OCI-LY1 (cell line): ENCODE data around the gene CTDSP2.
"Not testable (repeated sequence)": the region's sequence is repeated elsewhere in the genome, so short reads cannot be mapped to it uniquely, and the experiment has no call there.

Experiments
- H2AFZ ChIP-seq: fragments of 200-600 bp; sonication (generic), shearing (Covaris generic); 2 replicates; pipeline ENCODE4 v1.6.0; 2014; ENCODE audit warnings: antibody characterized with exemption, mild to moderate bottlenecking, low read length
- H3F3A ChIP-seq: fragments of 200-600 bp; sonication (generic), shearing (Covaris generic); 2 replicates; pipeline ENCODE4 v1.6.0; 2014; ENCODE audit warnings: mild to moderate bottlenecking, antibody characterized with exemption, low read length, moderate library complexity; ENCODE audit not compliant: insufficient read depth
- H3K27ac ChIP-seq: fragments of 200-600 bp; sonication (generic); 2 replicates; pipeline ENCODE4 v1.5.1; 2014; ENCODE audit warnings: low read length, mixed run types, mild to moderate bottlenecking, low read depth; ENCODE audit not compliant: poor library complexity, severe bottlenecking
- H3K27me3 ChIP-seq: fragments of 200-600 bp; sonication (generic); 2 replicates; pipeline ENCODE4 v1.6.0; 2014; ENCODE audit warnings: antibody characterized with exemption, mild to moderate bottlenecking, low read length, moderate library complexity; ENCODE audit not compliant: insufficient read depth
- H3K36me3 ChIP-seq: fragments of 200-600 bp; sonication (generic); 2 replicates; pipeline ENCODE4 v1.6.1; 2014; ENCODE audit warnings: mild to moderate bottlenecking, antibody characterized with exemption, low read length, moderate library complexity, mixed read lengths; ENCODE audit not compliant: insufficient read depth
- H3K4me1 ChIP-seq: fragments of 200-600 bp; sonication (generic); 2 replicates; pipeline ENCODE4 v1.5.1; 2014; ENCODE audit warnings: mild to moderate bottlenecking, low read length, moderate library complexity; ENCODE audit not compliant: insufficient read depth, severe bottlenecking
- H3K4me2 ChIP-seq: fragments of 200-600 bp; sonication (generic), shearing (Covaris generic); 2 replicates; pipeline ENCODE4 v1.6.1; 2014; ENCODE audit warnings: low read length
- H3K4me3 ChIP-seq: fragments of 200-600 bp; sonication (generic); 2 replicates; pipeline ENCODE4 v1.5.1; 2014; ENCODE audit warnings: low read length, low read depth, mild to moderate bottlenecking, mixed read lengths; ENCODE audit not compliant: poor library complexity, severe bottlenecking
- H3K79me2 ChIP-seq: fragments of 200-600 bp; shearing (Covaris generic); 2 replicates; pipeline ENCODE4 v1.6.1; 2016; ENCODE audit warnings: mixed run types, low read length, mixed read lengths; ENCODE audit not compliant: insufficient read depth
- H3K9ac ChIP-seq: fragments of 200-600 bp; sonication (generic), shearing (Covaris generic); 2 replicates; pipeline ENCODE4 v1.6.1; 2014; ENCODE audit warnings: mild to moderate bottlenecking, low read length, mixed read lengths
- H3K9me2 ChIP-seq: fragments of 200-600 bp; sonication (generic), shearing (Covaris generic); 2 replicates; pipeline ENCODE4 v1.6.1; 2014; ENCODE audit warnings: low read depth, mild to moderate bottlenecking, low read length, mixed read lengths
- H3K9me3 ChIP-seq: fragments of 200-600 bp; shearing (Covaris generic); 2 replicates; pipeline ENCODE4 v1.6.1; 2014; ENCODE audit warnings: low read length, mixed read lengths
- H4K20me1 ChIP-seq: fragments of 200-600 bp; sonication (generic), shearing (Covaris generic); 2 replicates; pipeline ENCODE4 v1.6.0; 2016; ENCODE audit warnings: mild to moderate bottlenecking, low read length; ENCODE audit not compliant: insufficient read depth
- CTCF ChIP-seq: fragments of 200-600 bp; sonication (generic), shearing (Covaris generic); IDR thresholded peaks from 2 replicates; pipeline ENCODE4 v1.5.1; 2017; ENCODE audit warnings: mild to moderate bottlenecking, antibody characterized with exemption, low read length, moderate library complexity, mixed read lengths
- EZH2 ChIP-seq: fragments of 200-600 bp; sonication (generic), shearing (Covaris generic); IDR thresholded peaks from 2 replicates; pipeline ENCODE4 v1.8.0; 2017; ENCODE audit warnings: borderline replicate concordance, mixed run types, mild to moderate bottlenecking, antibody characterized with exemption, low read length, moderate library complexity, mixed read lengths

Gene CTDSP2

DNA sequence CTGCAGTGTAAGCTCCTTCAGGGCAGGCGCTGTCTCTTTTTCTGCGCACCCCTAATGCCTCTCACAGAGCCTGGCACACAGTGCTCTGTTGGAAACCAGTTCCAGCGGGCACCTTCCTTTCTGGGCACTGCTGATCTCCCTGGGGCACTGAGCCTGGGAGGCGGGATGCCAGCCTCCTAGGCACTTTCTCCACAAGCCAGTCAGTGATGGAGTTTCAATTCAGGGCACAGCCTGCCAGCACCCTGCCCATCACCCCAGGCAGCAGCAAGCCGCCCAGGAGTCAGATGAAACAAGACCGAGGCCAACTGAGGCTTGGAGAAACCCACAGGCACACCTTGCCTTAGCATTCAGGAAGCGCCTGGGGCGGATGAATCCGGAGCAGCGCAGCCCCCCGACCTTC lies 5.7 kb upstream of the CTDSP2 start:
- Histone ChIP-seq H3K9me2 (no peaks in the 10 kb centered on the region), H3K27me3 (no peaks in the 10 kb centered on the region; the same call in 1 of the 2 replicates), H3K4me1 (peaks cover under 1% of the 10 kb centered on the region), H3K4me2 (no peak overlapping the region), H3K79me2 (no peaks in the 10 kb centered on the region), H3K27ac (no peak overlapping the region), H2AFZ (no peak overlapping the region), H3F3A (no peaks in the 10 kb centered on the region), H3K9me3 (no peaks in the 10 kb centered on the region), H3K4me3 (no peak overlapping the region), H3K9ac (no peak overlapping the region), H4K20me1 (no peaks in the 10 kb centered on the region), H3K36me3 (no peaks in the 10 kb centered on the region)
- TF ChIP-seq EZH2 (no peak), CTCF (no peak)

GRCh38 chr12:57851552-57851951 lies 5.0 kb upstream of the CTDSP2 start:
- no peaks in the 10 kb centered on the region for H3K9me2 ChIP-seq
- H3K9me3 ChIP-seq: no peaks in the 10 kb centered on the region
- no peak overlapping the region for H3K9ac ChIP-seq
- H3K4me2 ChIP-seq: no peak overlapping the region
- no peak overlapping the region for H3K4me3 ChIP-seq
- no peaks in the 10 kb centered on the region for H4K20me1 ChIP-seq
- H3K4me1 ChIP-seq: peaks cover 3% of the 10 kb centered on the region
- H3F3A ChIP-seq: no peaks in the 10 kb centered on the region
- TF ChIP-seq CTCF (no peak), EZH2 (no peak)
- H2AFZ ChIP-seq: no peak overlapping the region
- H3K79me2 ChIP-seq: no peaks in the 10 kb centered on the region
- H3K27ac ChIP-seq: no peak overlapping the region
- no peaks in the 10 kb centered on the region for H3K36me3 ChIP-seq
- H3K27me3 ChIP-seq: no peaks in the 10 kb centered on the region; the same call in 1 of the 2 replicates

DNA sequence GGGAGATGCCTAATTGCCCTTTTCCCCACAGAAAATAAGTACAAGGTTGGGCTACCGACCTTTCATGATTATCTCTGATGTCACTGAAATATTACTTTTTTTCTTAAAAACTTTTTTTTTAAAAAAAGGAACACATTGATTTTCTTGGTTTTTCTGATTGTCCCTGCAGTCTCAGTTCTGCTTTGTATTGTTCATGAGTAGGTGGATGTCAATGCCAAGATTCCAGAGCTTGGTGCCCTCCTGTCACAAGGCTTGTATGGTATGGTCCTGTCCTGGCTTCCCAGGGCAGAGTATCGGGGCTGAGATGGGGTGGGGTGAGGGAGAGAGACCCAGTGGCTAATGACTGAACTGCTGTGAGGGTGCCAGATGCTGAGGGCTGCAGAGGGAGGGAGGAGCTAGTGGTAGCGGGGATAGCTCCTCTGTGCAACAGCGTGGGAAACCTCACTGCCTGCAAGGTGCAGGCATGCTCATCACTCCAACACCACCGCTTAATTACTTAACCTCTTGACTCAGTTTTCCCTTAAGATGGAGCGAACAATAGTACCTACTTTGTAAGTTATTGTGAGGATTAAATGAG lies 4.4 kb upstream of the CTDSP2 start:
- H3K36me3 ChIP-seq: no peaks in the 10 kb centered on the region
- H3F3A ChIP-seq: no peaks in the 10 kb centered on the region
- no peaks in the 10 kb centered on the region for H3K79me2 ChIP-seq
- H3K27me3 ChIP-seq: no peaks in the 10 kb centered on the region; the same call in 1 of the 2 replicates
- no peak overlapping the region for H3K9ac ChIP-seq
- no peak overlapping the region for H3K4me2 ChIP-seq
- no peaks in the 10 kb centered on the region for H4K20me1 ChIP-seq
- peaks cover 3% of the 10 kb centered on the region for H3K4me1 ChIP-seq
- no peak overlapping the region for H3K27ac ChIP-seq
- no peak overlapping the region for H2AFZ ChIP-seq
- H3K4me3 ChIP-seq: no peak overlapping the region
- no peaks in the 10 kb centered on the region for H3K9me2 ChIP-seq
- H3K9me3 ChIP-seq: no peaks in the 10 kb centered on the region
- no peak for TF ChIP-seq EZH2
- no peak for TF ChIP-seq CTCF

- not testable (repeated sequence) for H3K9ac ChIP-seq, H3K9me2 ChIP-seq, H3K79me2 ChIP-seq, H3K9me3 ChIP-seq, H2AFZ ChIP-seq, H3K36me3 ChIP-seq, H4K20me1 ChIP-seq, H3K27me3 ChIP-seq, H3F3A ChIP-seq, H3K27ac ChIP-seq, H3K4me2 ChIP-seq, H3K4me3 ChIP-seq
- peaks cover 13% of the 10 kb centered on the region for H3K4me1 ChIP-seq
Observed at GRCh38 chr12:57849447-57849846, 2.9 kb upstream of the CTDSP2 start.
